Fibroblast of mammary gland (primary cell): Measurements from ENCODE around the gene TM2D3.
A peak's percentile ranks its signal among the peaks of the same experiment; 100 is the strongest.

Experiments
- DNase-seq: peaks from one replicate; pipeline ENCODE4 v3.0.0-alpha.2; 2010; ENCODE audit warnings: low read depth
- H3K4me3 ChIP-seq: 2 replicates; pipeline ENCODE4 v1.5.1; 2011; ENCODE audit warnings: low read depth, mild to moderate bottlenecking, low read length, moderate library complexity; ENCODE audit not compliant: control insufficient read depth
- TF ChIP-seq, protein P1 (sequence below): conservative IDR thresholded peaks from 2 replicates; pipeline ENCODE4 v1.5.1; 2011; ENCODE audit warnings: low read depth, low read length, inconsistent platforms; ENCODE audit not compliant: control insufficient read depth, insufficient read depth

TM2D3 gene

DNA sequence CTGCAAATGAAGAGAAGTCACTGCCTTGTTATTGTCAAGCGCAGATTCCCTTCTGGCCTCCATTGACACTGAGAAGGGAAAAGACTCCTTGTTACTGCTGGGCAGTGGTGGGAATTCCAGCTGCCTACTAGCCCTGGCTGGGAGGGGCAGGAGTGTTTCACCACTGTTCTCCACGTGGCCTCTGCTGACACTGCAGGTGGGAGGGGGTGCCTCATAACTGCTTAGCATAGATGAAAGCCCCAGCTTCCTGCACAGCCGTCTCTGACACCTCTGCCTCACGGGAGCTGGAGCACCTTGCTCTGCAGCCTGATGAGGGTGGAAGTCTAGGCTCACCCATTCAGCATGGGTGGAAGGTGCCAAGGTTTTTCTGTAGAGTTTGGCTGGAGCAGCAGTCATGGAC is 52.1 kb downstream of the TM2D3 start:
- DNase-seq = no peak
- no peak overlapping the region for H3K4me3 ChIP-seq
- TF ChIP-seq, protein P1, sequence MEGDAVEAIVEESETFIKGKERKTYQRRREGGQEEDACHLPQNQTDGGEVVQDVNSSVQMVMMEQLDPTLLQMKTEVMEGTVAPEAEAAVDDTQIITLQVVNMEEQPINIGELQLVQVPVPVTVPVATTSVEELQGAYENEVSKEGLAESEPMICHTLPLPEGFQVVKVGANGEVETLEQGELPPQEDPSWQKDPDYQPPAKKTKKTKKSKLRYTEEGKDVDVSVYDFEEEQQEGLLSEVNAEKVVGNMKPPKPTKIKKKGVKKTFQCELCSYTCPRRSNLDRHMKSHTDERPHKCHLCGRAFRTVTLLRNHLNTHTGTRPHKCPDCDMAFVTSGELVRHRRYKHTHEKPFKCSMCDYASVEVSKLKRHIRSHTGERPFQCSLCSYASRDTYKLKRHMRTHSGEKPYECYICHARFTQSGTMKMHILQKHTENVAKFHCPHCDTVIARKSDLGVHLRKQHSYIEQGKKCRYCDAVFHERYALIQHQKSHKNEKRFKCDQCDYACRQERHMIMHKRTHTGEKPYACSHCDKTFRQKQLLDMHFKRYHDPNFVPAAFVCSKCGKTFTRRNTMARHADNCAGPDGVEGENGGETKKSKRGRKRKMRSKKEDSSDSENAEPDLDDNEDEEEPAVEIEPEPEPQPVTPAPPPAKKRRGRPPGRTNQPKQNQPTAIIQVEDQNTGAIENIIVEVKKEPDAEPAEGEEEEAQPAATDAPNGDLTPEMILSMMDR = no peak

DNA sequence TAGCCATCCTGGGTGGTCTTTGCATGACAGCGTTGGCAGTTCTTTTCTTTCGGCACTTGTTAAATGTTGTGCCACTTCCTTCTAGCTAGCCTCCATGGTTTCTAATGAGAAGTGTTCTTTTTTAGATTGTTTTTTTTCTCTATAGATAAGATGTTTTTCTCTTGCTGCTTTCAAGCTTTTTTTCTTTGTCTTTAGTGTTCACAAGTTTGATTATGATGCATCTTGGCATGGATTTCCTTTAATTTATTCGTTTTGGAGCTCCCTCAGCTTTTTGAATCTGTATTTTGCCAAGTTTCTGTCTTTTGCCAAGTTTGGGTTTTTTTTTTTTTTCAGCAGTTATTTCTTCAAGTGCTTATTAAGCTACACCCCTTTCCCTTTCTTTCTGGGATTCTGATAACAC is 53.1 kb downstream of the TM2D3 start:
- no peak for DNase-seq
- TF ChIP-seq, protein P1 = no peak
- H3K4me3 ChIP-seq = no peak overlapping the region

DNA sequence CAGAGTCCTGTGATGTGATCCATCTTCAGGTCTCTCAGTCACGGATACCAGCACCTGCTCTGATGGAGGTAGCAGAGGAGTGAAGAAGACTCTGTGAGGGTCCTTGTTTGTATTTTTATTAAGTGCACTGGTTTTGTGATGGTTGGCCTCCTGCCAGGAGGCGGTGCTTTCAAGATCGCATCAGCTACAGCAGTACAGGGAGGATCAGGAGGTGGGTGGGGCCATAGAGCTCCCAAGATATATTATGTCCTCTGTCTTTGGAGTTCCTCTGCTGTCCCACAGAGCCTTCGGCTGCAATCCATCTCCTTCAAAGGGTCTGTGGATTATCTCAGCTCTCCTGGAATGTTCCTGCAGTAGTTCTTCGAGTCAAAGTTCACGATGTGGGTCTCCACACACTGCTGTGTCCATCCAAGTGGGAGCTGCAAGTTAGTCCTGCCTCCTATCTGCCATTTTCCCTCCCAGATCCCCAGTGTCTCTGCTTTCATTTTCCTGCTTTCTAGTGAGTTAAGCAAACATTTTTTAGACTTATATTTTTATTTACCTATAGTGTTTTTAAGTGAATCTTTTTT is 54.7 kb downstream of the TM2D3 start:
- DNase-seq = peak; percentile 16
- TF ChIP-seq, protein P1 = no peak
- H3K4me3 ChIP-seq = no peak overlapping the region

DNA sequence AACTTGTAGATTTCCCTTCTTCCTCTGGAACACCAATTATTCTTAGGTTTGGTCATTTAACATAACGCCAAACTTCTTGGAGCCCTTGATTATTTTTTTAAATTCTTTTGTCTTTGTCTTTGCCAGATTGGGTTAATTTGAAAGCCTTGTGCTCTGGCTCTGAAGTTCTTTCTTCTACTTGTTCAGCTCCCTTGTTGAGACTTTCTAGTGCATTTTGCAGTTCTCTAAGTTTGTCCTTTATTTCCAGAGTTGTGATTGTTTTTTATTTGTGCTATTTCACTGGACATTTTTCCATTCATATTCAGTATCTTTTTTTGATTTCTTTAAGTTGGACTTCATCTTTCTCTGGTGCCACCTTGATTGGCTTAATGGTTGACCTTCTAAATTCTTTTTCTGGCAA is 55.5 kb downstream of the TM2D3 start:
- H3K4me3 ChIP-seq = no peak overlapping the region
- TF ChIP-seq, protein P1 = no peak
- DNase-seq = no peak
